HEK293 (cell line): Measurements from ENCODE around the gene SPINK1.

Experiments
- CTCF ChIA-PET: fragments of 350-600 bp; formaldehyde crosslinking; extraction: SDS; loops from one replicate; lab custom pipeline; 2021; ENCODE audit warnings: antibody characterized with exemption; lab: Yijun Ruan, JAX
- POLR2A ChIA-PET: fragments of 300-600 bp; formaldehyde crosslinking; extraction: SDS; loops from one replicate; lab custom pipeline; 2020; ENCODE audit warnings: antibody characterized with exemption, inconsistent platforms; lab: Yijun Ruan, JAX
- H3K27ac ChIP-seq: fragments of 200-500 bp; sonication (Bioruptor generic); 2 replicates; pipeline ENCODE4 v1.5.1; 2014; ENCODE audit warnings: low read depth, low read length, control low read depth, inconsistent platforms; ENCODE audit errors: extremely low read depth
- H3K36me3 ChIP-seq, 2 experiments: fragments of 200-500 bp in 1 of 2; sonication (Bioruptor generic) in 1 of 2; 1 replicate in 1 of 2; 2 replicates in 1 of 2; pipeline ENCODE4 v1.5.1; 2014 to 2017; ENCODE audit warnings: inconsistent platforms in 2 of 2, low read length in 2 of 2; ENCODE audit not compliant: control insufficient read depth in 2 of 2, insufficient read depth in 1 of 2
- H3K4me1 ChIP-seq: fragments of 200-500 bp; sonication (Bioruptor generic); 2 replicates; pipeline ENCODE4 v1.5.1; 2014; ENCODE audit warnings: mild to moderate bottlenecking, low read length, inconsistent platforms; ENCODE audit not compliant: control insufficient read depth, insufficient read depth
- H3K4me3 ChIP-seq: 2 replicates; pipeline ENCODE4 v1.5.1; 2011; ENCODE audit warnings: low read depth, mild to moderate bottlenecking, control low read depth, low read length, moderate library complexity
- H3K9me3 ChIP-seq: fragments of 200-500 bp; sonication (Bioruptor generic); 2 replicates; pipeline ENCODE4 v1.5.1; 2014; ENCODE audit warnings: low read depth, low read length, inconsistent platforms; ENCODE audit not compliant: control insufficient read depth, insufficient read depth
- AEBP2 ChIP-seq: fragments of 450-650 bp; formaldehyde crosslinking; IDR thresholded peaks from 2 replicates; pipeline ENCODE4 v1.5.1; 2016; ENCODE audit warnings: missing biosample characterization, missing genetic modification characterization, borderline replicate concordance
- BCL6B ChIP-seq: fragments of 450-650 bp; formaldehyde crosslinking; IDR thresholded peaks from 2 replicates; pipeline ENCODE4 v1.5.1; 2017; ENCODE audit warnings: missing biosample characterization, missing genetic modification characterization
- GLI4 ChIP-seq: fragments of 450-650 bp; formaldehyde crosslinking; IDR thresholded peaks from 2 replicates; pipeline ENCODE4 v1.5.1; 2016; ENCODE audit warnings: missing biosample characterization, missing genetic modification characterization
- HOXC10 ChIP-seq: sonication (generic); formaldehyde crosslinking; IDR thresholded peaks from 2 replicates; pipeline ENCODE4 v1.8.1; 2023; ENCODE audit warnings: mild to moderate bottlenecking, missing genetic modification reagents
- KLF16 ChIP-seq: fragments of 450-650 bp; formaldehyde crosslinking; IDR thresholded peaks from 2 replicates; pipeline ENCODE4 v1.5.1; 2017; ENCODE audit warnings: missing biosample characterization, missing genetic modification characterization
- KLF17 ChIP-seq: fragments of 450-650 bp; formaldehyde crosslinking; IDR thresholded peaks from 2 replicates; pipeline ENCODE4 v1.5.1; 2016; ENCODE audit warnings: missing biosample characterization, missing genetic modification characterization
- PBX3 ChIP-seq: sonication (generic); formaldehyde crosslinking; IDR thresholded peaks from 2 replicates; pipeline ENCODE4 v1.8.1; 2022; ENCODE audit warnings: mild to moderate bottlenecking, moderate library complexity, missing genetic modification reagents
- RBAK ChIP-seq: fragments of 450-650 bp; formaldehyde crosslinking; IDR thresholded peaks from 2 replicates; pipeline ENCODE4 v1.5.1; 2016; ENCODE audit warnings: missing biosample characterization, missing genetic modification characterization
- ZFHX2 ChIP-seq: fragments of 450-650 bp; formaldehyde crosslinking; conservative IDR thresholded peaks from 2 replicates; pipeline ENCODE4 v1.5.1; 2016; ENCODE audit warnings: missing biosample characterization, missing genetic modification characterization
- ZNF112 ChIP-seq: fragments of 450-650 bp; formaldehyde crosslinking; IDR thresholded peaks from 2 replicates; pipeline ENCODE4 v1.5.0; 2017; ENCODE audit warnings: missing biosample characterization, missing genetic modification characterization
- ZNF184 ChIP-seq: fragments of 450-650 bp; IDR thresholded peaks from 2 replicates; pipeline ENCODE4 v1.5.1; 2018; ENCODE audit warnings: missing biosample characterization, mild to moderate bottlenecking, missing genetic modification characterization
- ZNF211 ChIP-seq: fragments of 450-650 bp; formaldehyde crosslinking; IDR thresholded peaks from 2 replicates; pipeline ENCODE4 v1.5.1; 2016; ENCODE audit warnings: low read depth, missing biosample characterization, missing genetic modification characterization
- ZNF26 ChIP-seq: fragments of 450-650 bp; formaldehyde crosslinking; IDR thresholded peaks from 2 replicates; pipeline ENCODE4 v1.5.1; 2016; ENCODE audit warnings: missing biosample characterization, missing genetic modification characterization
- ZNF302 ChIP-seq: fragments of 450-650 bp; formaldehyde crosslinking; IDR thresholded peaks from 2 replicates; pipeline ENCODE4 v1.5.1; 2016; ENCODE audit warnings: missing biosample characterization, missing genetic modification characterization, low read depth
- ZNF335 ChIP-seq: fragments of 450-650 bp; formaldehyde crosslinking; conservative IDR thresholded peaks from 2 replicates; pipeline ENCODE4 v1.5.1; 2016; ENCODE audit warnings: missing biosample characterization, missing genetic modification characterization
- ZNF510 ChIP-seq: fragments of 450-650 bp; formaldehyde crosslinking; IDR thresholded peaks from 2 replicates; pipeline ENCODE4 v1.5.1; 2018; ENCODE audit warnings: mild to moderate bottlenecking, missing genetic modification characterization, missing biosample characterization; ENCODE audit not compliant: insufficient replicate concordance
- ZNF555 ChIP-seq: fragments of 450-650 bp; formaldehyde crosslinking; conservative IDR thresholded peaks from 2 replicates; pipeline ENCODE4 v1.5.1; 2017; ENCODE audit warnings: missing biosample characterization, mild to moderate bottlenecking, missing genetic modification characterization, inconsistent platforms
- ZNF571 ChIP-seq: fragments of 450-650 bp; formaldehyde crosslinking; IDR thresholded peaks from 2 replicates; pipeline ENCODE4 v1.5.0; 2017; ENCODE audit warnings: missing biosample characterization, missing genetic modification characterization
- ZNF600 ChIP-seq: fragments of 450-650 bp; formaldehyde crosslinking; IDR thresholded peaks from 2 replicates; pipeline ENCODE4 v1.5.1; 2016; ENCODE audit warnings: missing biosample characterization, missing genetic modification characterization
- ZNF623 ChIP-seq: fragments of 450-650 bp; formaldehyde crosslinking; IDR thresholded peaks from 2 replicates; pipeline ENCODE4 v1.5.1; 2016; ENCODE audit warnings: missing biosample characterization, missing genetic modification characterization
- ZNF701 ChIP-seq: fragments of 450-650 bp; formaldehyde crosslinking; IDR thresholded peaks from 2 replicates; pipeline ENCODE4 v1.5.1; 2016; ENCODE audit warnings: missing biosample characterization, missing genetic modification characterization
- ZNF704 ChIP-seq: fragments of 450-650 bp; formaldehyde crosslinking; IDR thresholded peaks from 2 replicates; pipeline ENCODE4 v1.5.1; 2016; ENCODE audit warnings: missing biosample characterization, missing genetic modification characterization
- ZNF768 ChIP-seq: fragments of 450-650 bp; formaldehyde crosslinking; IDR thresholded peaks from 2 replicates; pipeline ENCODE4 v1.5.1; 2018; ENCODE audit warnings: missing biosample characterization, mild to moderate bottlenecking, missing genetic modification characterization
- ZNF791 ChIP-seq: fragments of 450-650 bp; formaldehyde crosslinking; IDR thresholded peaks from 2 replicates; pipeline ENCODE4 v1.5.1; 2016; ENCODE audit warnings: missing biosample characterization, missing genetic modification characterization
- ZSCAN16 ChIP-seq: fragments of 450-650 bp; formaldehyde crosslinking; IDR thresholded peaks from 2 replicates; pipeline ENCODE4 v1.5.1; 2016; ENCODE audit warnings: missing biosample characterization, missing genetic modification characterization

Gene SPINK1

DNA sequence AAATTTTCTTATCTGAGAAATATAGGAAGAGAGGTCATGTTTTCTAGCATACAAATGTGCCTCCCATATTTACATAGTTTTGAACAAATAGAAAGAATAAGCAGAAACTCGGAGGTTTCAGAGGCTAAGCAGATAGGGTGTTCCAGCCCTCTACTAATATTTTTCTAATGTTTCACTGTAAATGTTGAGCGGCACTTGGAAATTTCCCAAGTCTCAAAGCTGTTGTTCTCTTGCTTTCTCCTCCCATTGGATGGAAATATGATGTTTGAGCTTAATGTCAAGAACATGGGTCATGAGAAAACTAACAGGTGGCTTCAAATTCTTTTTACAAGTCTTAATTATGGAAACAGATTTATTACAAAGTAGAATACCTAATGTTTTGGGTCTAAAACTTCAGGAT lies 5.1 kb downstream of the SPINK1 start:
- CTCF ChIA-PET = interaction anchor here (5.7 kb wide), 1 partner anchor 196 kb away, joined by 103 read pairs; no protein-coding TSS in a partner anchor
- H3K27ac ChIP-seq = no peak overlapping the region
- TF ChIP-seq ZNF112 (no peak), ZFHX2 (tag by site-specific recombination) (no peak), ZNF302 (tag by site-specific recombination) (no peak), ZNF211 (tag by site-specific recombination) (no peak), GLI4 (tag by site-specific recombination) (no peak), BCL6B (tag by site-specific recombination) (no peak), HOXC10 (CRISPR knock-in tag) (no peak), ZNF623 (tag by site-specific recombination) (no peak), ZNF335 (no peak), ZNF571 (no peak), ZSCAN16 (tag by site-specific recombination) (no peak), ZNF701 (tag by site-specific recombination) (no peak), ZNF510 (tag by site-specific recombination) (no peak), AEBP2 (tag by site-specific recombination) (no peak), PBX3 (no peak), ZNF704 (tag by site-specific recombination) (no peak), ZNF26 (tag by site-specific recombination) (no peak)
- no peaks in the 10 kb centered on the region for H3K9me3 ChIP-seq
- no peak overlapping the region for H3K4me3 ChIP-seq
- H3K4me1 ChIP-seq = no peaks in the 10 kb centered on the region
- POLR2A ChIA-PET = no interaction called here
- no peaks in the 10 kb centered on the region for H3K36me3 ChIP-seq

DNA sequence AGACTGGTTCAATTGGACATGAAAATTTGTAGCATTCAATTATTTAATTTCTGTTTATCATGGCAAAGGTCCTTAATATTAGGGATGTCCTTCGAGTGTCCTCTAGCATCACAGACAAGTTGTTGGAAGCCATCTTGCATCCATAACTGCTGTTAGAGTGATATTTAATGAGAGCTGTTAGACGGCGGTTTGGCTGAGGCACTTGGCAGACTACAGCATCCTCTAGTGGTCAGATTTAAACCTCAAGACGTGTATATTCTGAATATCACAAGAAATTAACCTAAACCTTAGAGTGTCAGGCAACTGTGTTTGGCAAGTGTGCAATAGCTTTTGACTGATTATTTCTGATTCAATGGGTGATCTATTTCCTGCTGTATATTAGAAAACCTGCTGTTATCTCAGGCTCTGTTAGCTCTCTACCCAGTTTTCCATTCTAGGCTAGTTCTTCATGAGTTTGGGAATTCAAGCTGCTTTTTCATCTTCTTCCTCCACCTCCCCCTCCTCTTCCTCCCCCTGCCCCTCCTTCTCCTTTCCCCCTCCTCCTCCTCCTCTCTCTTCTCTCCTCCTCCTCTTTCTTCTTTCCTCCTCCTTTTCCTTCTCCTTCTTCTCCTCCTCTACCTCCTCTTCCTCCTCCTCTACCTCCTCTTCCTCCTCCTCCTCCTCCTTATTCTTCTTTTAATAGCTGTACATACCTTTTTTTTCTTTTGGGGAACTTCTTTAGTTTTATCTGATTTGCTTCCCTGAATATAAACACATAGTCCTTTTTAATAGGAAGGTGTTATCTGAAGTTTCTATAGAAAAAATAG lies 8.6 kb downstream of the SPINK1 start:
- POLR2A ChIA-PET = interaction anchor here (1.0 kb wide), 1 partner anchor 40 kb away, joined by 3 read pairs; the partner anchor contains the start of gene JAKMIP2
- no peak overlapping the region for H3K4me3 ChIP-seq
- TF ChIP-seq ZNF791 (tag by site-specific recombination) (no peak), ZNF555 (no peak), ZNF510 (tag by site-specific recombination) (no peak), RBAK (tag by site-specific recombination) (no peak), KLF16 (no peak), ZNF600 (tag by site-specific recombination) (no peak), ZNF768 (tag by site-specific recombination) (no peak), HOXC10 (CRISPR knock-in tag) (no peak), KLF17 (tag by site-specific recombination) (no peak), ZNF184 (tag by site-specific recombination) (no peak)

More for the DNA sequence above, 8.6 kb downstream of the SPINK1 start:
- no peaks in the 10 kb centered on the region for H3K36me3 ChIP-seq
- no peaks in the 10 kb centered on the region for H3K4me1 ChIP-seq
- H3K27ac ChIP-seq = no peak overlapping the region
- no peaks in the 10 kb centered on the region for H3K9me3 ChIP-seq
- CTCF ChIA-PET = interaction anchor here (0.5 to 5.7 kb wide), 36 partner anchors 10 to 1346 kb away, joined by 3 to 103 read pairs (median 4); partner anchors contain the start of gene SPINK1
